IMR-90 (cell line): Measurements from ENCODE around the gene NPSR1. TPM values are rescaled to one million over a fixed set of nuclear protein-coding genes. Genes with fewer than 3 reads are reported as not detected.
"Not testable (repeated sequence)": the region's sequence is repeated elsewhere in the genome, so short reads cannot be mapped to it uniquely, and the experiment has no call there.

Source experiments
- ATAC-seq: fragments of 200-7000 bp; cut with Tn5 transposase; 2 replicates; pipeline ENCODE4 v1.9.1; 2020; ENCODE audit warnings: low read depth, mild to moderate bottlenecking, moderate library complexity
- BruUV-seq: library from RNA; stranded (reverse); fragments of 400-500 nt; replicated peaks from 2 replicates; lab custom pipeline; 2021; lab: Mats Ljungman, UMichigan
- CTCF ChIA-PET: fragments of 300-600 bp; formaldehyde crosslinking; extraction: SDS; loops from one replicate; lab custom pipeline; 2021; ENCODE audit warnings: antibody characterized with exemption; lab: Yijun Ruan, JAX
- POLR2A ChIA-PET: fragments of 300-600 bp; sonication (Branson Sonifier 250); formaldehyde crosslinking; loops from one replicate; lab custom pipeline; 2022; ENCODE audit warnings: antibody characterized with exemption; ENCODE audit not compliant: unreplicated experiment; lab: Charles Lee
- DNase-seq: peaks from one replicate; pipeline ENCODE4 v3.0.0; 2013
- H2AFZ ChIP-seq: replicated peaks from 2 replicates; pipeline ENCODE3; 2013; ENCODE audit warnings: low read length, mild to moderate bottlenecking; ENCODE audit not compliant: poor library complexity
- H2AK5ac ChIP-seq: 2 replicates; pipeline ENCODE4 v1.6.1; 2013; ENCODE audit warnings: low read depth, low read length, inconsistent platforms
- H2AK9ac ChIP-seq: replicated peaks from 2 replicates; pipeline ENCODE3; 2013; ENCODE audit warnings: mild to moderate bottlenecking, low read depth, low read length, moderate library complexity; ENCODE audit not compliant: poor library complexity
- H2BK120ac ChIP-seq: 2 replicates; pipeline ENCODE4 v1.6.1; 2013; ENCODE audit warnings: low read depth, low read length, inconsistent platforms
- H2BK15ac ChIP-seq: 3 replicates; pipeline ENCODE4 v1.6.1; 2013; ENCODE audit warnings: low read depth, low read length, inconsistent platforms
- H2BK20ac ChIP-seq: 2 replicates; pipeline ENCODE4 v1.6.1; 2013; ENCODE audit warnings: low read depth, mild to moderate bottlenecking, inconsistent platforms, low read length, moderate library complexity
- H2BK5ac ChIP-seq: 2 replicates; pipeline ENCODE4 v1.6.1; 2013; ENCODE audit warnings: mild to moderate bottlenecking, low read depth, low read length, inconsistent platforms; ENCODE audit not compliant: poor library complexity, severe bottlenecking
- H3K14ac ChIP-seq: replicated peaks from 2 replicates; pipeline ENCODE4 v1.6.1; 2013; ENCODE audit warnings: low read depth, low read length, inconsistent platforms
- H3K18ac ChIP-seq: 2 replicates; pipeline ENCODE4 v1.6.1; 2013; ENCODE audit warnings: low read depth, low read length, control low read depth
- H3K23ac ChIP-seq: 2 replicates; pipeline ENCODE4 v1.6.1; 2013; ENCODE audit warnings: low read depth, low read length, inconsistent platforms
- H3K27ac ChIP-seq: 2 replicates; pipeline ENCODE4 v1.5.1; 2013; ENCODE audit warnings: mild to moderate bottlenecking, control low read depth, low read length; ENCODE audit not compliant: insufficient read depth
- H3K27me3 ChIP-seq: 2 replicates; pipeline ENCODE4 v1.6.1; 2013; ENCODE audit warnings: low read length; ENCODE audit not compliant: control insufficient read depth, insufficient read depth
- H3K36me3 ChIP-seq: 2 replicates; pipeline ENCODE4 v1.6.1; 2013; ENCODE audit warnings: low read length, mixed read lengths; ENCODE audit not compliant: control insufficient read depth, insufficient read depth
- H3K4ac ChIP-seq: 2 replicates; pipeline ENCODE4 v1.6.1; 2013; ENCODE audit warnings: low read depth, low read length, inconsistent platforms
- H3K4me1 ChIP-seq: 2 replicates; pipeline ENCODE4 v1.6.1; 2013; ENCODE audit warnings: low read length, mixed read lengths; ENCODE audit not compliant: control insufficient read depth, insufficient read depth
- H3K4me2 ChIP-seq: 2 replicates; pipeline ENCODE4 v1.6.1; 2013; ENCODE audit warnings: low read depth, mild to moderate bottlenecking, control low read depth, low read length, moderate library complexity
- H3K4me3 ChIP-seq: 2 replicates; pipeline ENCODE4 v1.5.1; 2013; ENCODE audit warnings: low read depth, mild to moderate bottlenecking, control low read depth, low read length, moderate library complexity; ENCODE audit not compliant: insufficient read depth
- H3K56ac ChIP-seq: 2 replicates; pipeline ENCODE4 v1.6.1; 2013; ENCODE audit warnings: low read length, inconsistent platforms; ENCODE audit not compliant: insufficient read depth; ENCODE audit errors: extremely low read depth
- H3K79me1 ChIP-seq, 2 experiments: 2 replicates each; pipeline ENCODE4 v1.6.1; 2013; ENCODE audit warnings: low read length in 2 of 2, inconsistent platforms in 1 of 2, low read depth in 1 of 2
- H3K9ac ChIP-seq: 2 replicates; pipeline ENCODE4 v1.6.1; 2013; ENCODE audit warnings: low read depth, low read length, control low read depth
- H3K9me1 ChIP-seq: 2 replicates; pipeline ENCODE4 v1.6.1; 2013; ENCODE audit warnings: low read length, inconsistent platforms; ENCODE audit not compliant: insufficient read depth
- H3K9me3 ChIP-seq: 2 replicates; pipeline ENCODE4 v1.6.1; 2013; ENCODE audit warnings: low read length; ENCODE audit not compliant: control insufficient read depth, insufficient read depth
- H4K20me1 ChIP-seq: 2 replicates; pipeline ENCODE4 v1.6.1; 2013; ENCODE audit warnings: low read length, inconsistent platforms; ENCODE audit not compliant: insufficient read depth
- H4K5ac ChIP-seq: 2 replicates; pipeline ENCODE4 v1.6.1; 2013; ENCODE audit warnings: mild to moderate bottlenecking, low read depth, low read length, control low read depth
- H4K8ac ChIP-seq, 2 experiments: 2 replicates each; pipeline ENCODE4 v1.6.1; 2013; ENCODE audit warnings: low read depth in 2 of 2, low read length in 2 of 2, control low read depth in 1 of 2, inconsistent platforms in 1 of 2
- H4K91ac ChIP-seq: 2 replicates; pipeline ENCODE4 v1.6.1; 2013; ENCODE audit warnings: low read depth, low read length, inconsistent platforms; ENCODE audit not compliant: insufficient read depth
- WGBS, 2 experiments: methylation state at CpG; one replicate each; pipeline versions ENCODE4 v1.1.5 to v1.1.7; 2013; ENCODE audit warnings: missing lambda C conversion rate in 2 of 2; ENCODE audit not compliant: insufficient read length in 1 of 2; ENCODE audit errors: extremely low coverage in 2 of 2; 5-methylcytosine and 5-hydroxymethylcytosine counted together
- dilution Hi-C: fragments of 300-500 bp; cut with HindIII; formaldehyde crosslinking; loops from one replicate; pipeline ENCODE4 v1.14.3; 2018; ENCODE audit warnings: low sequenced_read_pairs; ENCODE audit not compliant: unreplicated experiment
- in situ Hi-C: fragments of 300-500 bp; cut with MboI; formaldehyde crosslinking; loops from 3 replicates; pipeline ENCODE4 v1.14.3; 2019; ENCODE audit warnings: low sequenced_read_pairs, inconsistent platforms, mixed read lengths
- intact Hi-C: fragments of 100-400 bp; cut with micrococcal nuclease; formaldehyde crosslinking; loops from 2 replicates; pipeline ENCODE4 v1.10.0; 2022
- polyA plus RNA-seq, 3 experiments: library from polyadenylated mRNA; depleted of rRNA; stranded (reverse); fragments of >200 nt; gene quantifications; 2 replicates each; pipeline ENCODE4 v1.2.3, GENCODE V29; 2012; ENCODE audit warnings: low replicate concordance in 1 of 3
- total RNA-seq: library from RNA; depleted of rRNA; stranded (reverse); fragments of >200 nt; gene quantifications from 2 replicates; pipeline ENCODE4 v1.2.3, GENCODE V29; 2012

NPSR1 gene
- total and polyA plus RNA-seq, 2 of the 4 experiments (the other 2 are of a cell fraction), result not detected

DNA sequence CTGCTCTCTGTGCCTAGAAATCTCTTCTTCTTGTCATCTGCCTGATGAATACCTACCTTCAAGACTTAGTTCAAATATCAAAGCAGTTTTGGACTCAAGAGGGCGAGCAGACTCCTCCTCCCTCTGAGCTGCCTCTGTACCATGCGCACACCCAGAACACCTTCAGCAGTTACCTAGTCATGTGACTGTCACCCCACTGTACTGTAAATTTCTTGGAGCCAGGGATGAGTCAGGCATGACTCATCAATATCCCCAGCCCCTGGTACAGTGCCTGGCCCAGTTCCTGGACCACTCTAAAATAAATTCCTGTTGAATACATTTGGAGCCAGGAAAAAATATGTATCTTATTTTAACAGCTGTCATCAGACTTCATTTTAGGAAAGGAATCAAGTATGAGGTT is 212.0 kb downstream of the NPSR1 start:
- WGBS, 2 experiments, result no CpG with 5 or more reads among the region's 2 CpGs
- H2BK15ac ChIP-seq, ATAC-seq, H2BK20ac ChIP-seq, H4K20me1 ChIP-seq, H3K9ac ChIP-seq, dilution Hi-C loops, H3K27ac ChIP-seq, H4K5ac ChIP-seq, H2AK5ac ChIP-seq, H3K18ac ChIP-seq, H2BK120ac ChIP-seq, H4K8ac ChIP-seq, H3K4ac ChIP-seq, in situ Hi-C loops, H3K14ac ChIP-seq, BruUV-seq, H3K9me1 ChIP-seq, H3K9me3 ChIP-seq, POLR2A ChIA-PET, H2BK5ac ChIP-seq, H3K4me3 ChIP-seq, H2AK9ac ChIP-seq, H3K23ac ChIP-seq, H3K4me1 ChIP-seq, H3K27me3 ChIP-seq, H3K56ac ChIP-seq, H3K36me3 ChIP-seq, H3K4me2 ChIP-seq, H3K79me1 ChIP-seq, DNase-seq, H2AFZ ChIP-seq, intact Hi-C loops, H4K91ac ChIP-seq, CTCF ChIA-PET: not testable (repeated sequence)

DNA sequence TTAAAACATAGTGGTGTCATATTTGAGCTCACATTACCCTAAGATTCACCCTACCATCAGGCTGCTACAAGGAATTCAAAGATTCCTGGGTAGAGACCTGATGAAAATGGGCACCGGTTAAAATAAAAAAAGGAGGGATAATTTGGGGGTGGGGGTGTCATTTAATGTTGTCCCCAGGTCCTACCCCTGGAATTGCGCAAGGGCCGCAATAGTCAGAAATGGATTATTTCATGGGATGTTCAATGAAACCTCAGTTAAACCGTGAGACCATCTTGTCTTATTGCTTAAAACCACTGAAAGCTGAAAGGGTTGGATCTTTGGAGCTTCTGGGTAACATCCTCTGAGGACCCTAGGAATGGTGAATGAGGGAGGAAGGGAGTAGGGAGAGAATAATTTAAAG is 216.3 kb downstream of the NPSR1 start:
- H2AK5ac ChIP-seq, H3K23ac ChIP-seq, H4K5ac ChIP-seq, DNase-seq, H4K8ac ChIP-seq, H2BK20ac ChIP-seq, H2BK120ac ChIP-seq, BruUV-seq, H2BK5ac ChIP-seq, H3K79me1 ChIP-seq, CTCF ChIA-PET, H2AFZ ChIP-seq, H3K9ac ChIP-seq, H4K20me1 ChIP-seq, H2BK15ac ChIP-seq, H3K4me3 ChIP-seq, H2AK9ac ChIP-seq, intact Hi-C loops, H3K56ac ChIP-seq, POLR2A ChIA-PET, H3K9me3 ChIP-seq, H3K14ac ChIP-seq, H3K36me3 ChIP-seq, H4K91ac ChIP-seq, H3K4ac ChIP-seq, H3K9me1 ChIP-seq, H3K18ac ChIP-seq, dilution Hi-C loops, H3K4me2 ChIP-seq, H3K27ac ChIP-seq, in situ Hi-C loops, ATAC-seq, H3K4me1 ChIP-seq, H3K27me3 ChIP-seq: not testable (repeated sequence)
- 88% methylated on average over 2 of the region's 4 CpGs; no CpG with 5 or more reads in 1 of the 2 experiments for WGBS, 2 experiments
